Stimulated activated CD4-positive, alpha-beta T cell treated with anti-CD3 and anti-CD28 coated beads, Interleukin-15, amount 100 ng/mL, for 24 hours (primary cell): ENCODE results near the gene RPS15.

ENCODE experiments used
- DNase-seq: peaks from one replicate; pipeline ENCODE4 v3.0.0-alpha.2; 2020

The RPS15 gene

GRCh38 chr19:1438035-1438932 lies at the start of gene RPS15:
TSS of gene RPS15 (plus strand) at chr19:1438396. CDS start at chr19:1438426, 30 bp downstream.
- peak; percentile 96 for DNase-seq

GRCh38 chr19:1388637-1389026 lies 49.6 kb upstream of the RPS15 start:
- DNase-seq = no peak

- no peak for DNase-seq
These were observed 48.9 kb upstream of the RPS15 start for GRCh38 chr19:1389033-1389940.

- DNase-seq = no peak
These were observed 47.2 kb upstream of the RPS15 start for GRCh38 chr19:1390890-1391423.

GRCh38 chr19:1392407-1392806 lies 45.8 kb upstream of the RPS15 start:
- DNase-seq = no peak

- no peak for DNase-seq
These were observed 45.2 kb upstream of the RPS15 start for GRCh38 chr19:1392939-1393530.

- DNase-seq = no peak
These were observed 44.4 kb upstream of the RPS15 start for GRCh38 chr19:1393841-1394240.

GRCh38 chr19:1394252-1395193 lies 43.7 kb upstream of the RPS15 start:
- no peak for DNase-seq

- no peak for DNase-seq
These were observed 42.8 kb upstream of the RPS15 start for GRCh38 chr19:1395194-1396018.

GRCh38 chr19:1396019-1396767 lies 42.0 kb upstream of the RPS15 start:
- no peak for DNase-seq

GRCh38 chr19:1396768-1397679 lies 41.2 kb upstream of the RPS15 start:
- DNase-seq = no peak

GRCh38 chr19:1397838-1398237 lies 40.4 kb upstream of the RPS15 start:
- DNase-seq = no peak

- DNase-seq = no peak
These were observed 39.1 kb upstream of the RPS15 start for GRCh38 chr19:1399079-1399478.

- no peak for DNase-seq
These were observed 38.5 kb upstream of the RPS15 start for GRCh38 chr19:1399745-1400144.

- no peak for DNase-seq
These were observed 37.7 kb upstream of the RPS15 start for GRCh38 chr19:1400281-1401137.

- peak; percentile 76 for DNase-seq
These were observed 36.9 kb upstream of the RPS15 start, which contains the start of gene GAMT for GRCh38 chr19:1401138-1401888. TSS of gene GAMT (minus strand) at chr19:1401542. CDS start at chr19:1401476, 66 bp downstream.

- DNase-seq = no peak
These were observed 36.3 kb upstream of the RPS15 start for GRCh38 chr19:1401889-1402217.
